HepG2 (cell line): ENCODE data around the gene CAMSAP2. TPM values are rescaled to one million over a fixed set of nuclear protein-coding genes. Genes with fewer than 3 reads are reported as not detected.
A peak's percentile ranks its signal among the peaks of the same experiment; 100 is the strongest.

Experiments
- CEBPG ChIP-seq: IDR thresholded peaks from 2 replicates; pipeline ENCODE4 v1.6.1; 2016
- EP300 ChIP-seq, 3 experiments: sonication (generic) in 1 of 3; formaldehyde crosslinking in 1 of 3; IDR thresholded peaks; 2 replicates each; pipeline versions ENCODE4 v1.5.1 to v1.6.1; 2011 to 2020; ENCODE audit warnings: low read depth in 2 of 3, low read length in 2 of 3, borderline replicate concordance in 1 of 3, improper control_type of control experiment in 1 of 3, mild to moderate bottlenecking in 1 of 3, missing genetic modification reagents in 1 of 3, moderate library complexity in 1 of 3
- LCORL ChIP-seq, 2 experiments: fragments of 450-650 bp in 1 of 2; sonication (generic) in 1 of 2; formaldehyde crosslinking in 1 of 2; IDR thresholded peaks; 2 replicates each; pipeline versions ENCODE4 v1.5.0 to v1.6.1; 2017 to 2020; ENCODE audit warnings: antibody characterized with exemption in 1 of 2, missing genetic modification reagents in 1 of 2
- NR2F6 ChIP-seq, 2 experiments: IDR thresholded peaks; 2 replicates each; pipeline ENCODE4 v1.6.1; 2016; ENCODE audit warnings: antibody characterized with exemption in 1 of 2, mild to moderate bottlenecking in 1 of 2
- RBAK ChIP-seq: sonication (generic); formaldehyde crosslinking; IDR thresholded peaks from 2 replicates; pipeline ENCODE4 v1.5.1; 2020; ENCODE audit warnings: mild to moderate bottlenecking, missing genetic modification reagents
- RFXANK ChIP-seq: IDR thresholded peaks from 2 replicates; pipeline ENCODE4 v1.6.1; 2016
- RXRA ChIP-seq: sonication (generic); formaldehyde crosslinking; IDR thresholded peaks from 2 replicates; pipeline ENCODE4 v1.5.1; 2020; ENCODE audit warnings: missing genetic modification reagents
- SPEN ChIP-seq: sonication (generic); formaldehyde crosslinking; IDR thresholded peaks from 2 replicates; pipeline ENCODE4 v1.5.1; 2020; ENCODE audit warnings: low read depth, mild to moderate bottlenecking, missing genetic modification reagents
- STAG1 ChIP-seq: sonication (generic); formaldehyde crosslinking; IDR thresholded peaks from 2 replicates; pipeline ENCODE4 v1.4.0; 2020; ENCODE audit warnings: missing genetic modification reagents
- ZFX ChIP-seq: sonication (generic); formaldehyde crosslinking; IDR thresholded peaks from 2 replicates; pipeline ENCODE4 v1.4.0; 2020; ENCODE audit warnings: mild to moderate bottlenecking, low read depth, missing genetic modification reagents, moderate library complexity
- ZNF30 ChIP-seq: sonication (generic); formaldehyde crosslinking; IDR thresholded peaks from 2 replicates; pipeline ENCODE4 v1.5.0; 2020; ENCODE audit warnings: mild to moderate bottlenecking, missing genetic modification reagents
- ZNF766 ChIP-seq: sonication (generic); formaldehyde crosslinking; IDR thresholded peaks from 2 replicates; pipeline ENCODE4 v1.5.0; 2020; ENCODE audit warnings: missing genetic modification reagents, borderline replicate concordance
- ZNF781 ChIP-seq: sonication (generic); formaldehyde crosslinking; IDR thresholded peaks from 2 replicates; pipeline ENCODE4 v1.5.1; 2020; ENCODE audit warnings: borderline replicate concordance, mild to moderate bottlenecking, missing genetic modification reagents; ENCODE audit errors: not compliant biosample characterization
- polyA plus RNA-seq, 8 experiments: library from polyadenylated mRNA; depleted of rRNA in 3 of 8; stranded (reverse) in 7 of 8; unstranded in 1 of 8; fragments of >200 nt; fragmentation: Illumina TruSeq in 4 of 8; extraction: Trizol in 4 of 8; gene quantifications; 2 replicates each; pipeline versions ENCODE4 v1.2.1 to v1.2.3, GENCODE V29; 2011 to 2016; ENCODE audit warnings: low read depth in 4 of 8, missing spikeins in 1 of 8, mixed read lengths in 1 of 8; ENCODE audit not compliant: insufficient read depth in 1 of 8
- total RNA-seq, 5 experiments: library from RNA; depleted of rRNA; stranded (reverse); fragments of >200 nt; fragmentation: Illumina TruSeq; extraction: Trizol; gene quantifications; 2 replicates each; pipeline ENCODE4 v1.2.3, GENCODE V29; 2016; ENCODE audit warnings: low read depth in 1 of 5
- TF ChIP-seq, protein P1 (sequence below): sonication (generic); formaldehyde crosslinking; IDR thresholded peaks from 2 replicates; pipeline ENCODE4 v1.4.0; 2020; ENCODE audit warnings: mild to moderate bottlenecking, low read depth, missing genetic modification reagents
- TF ChIP-seq, protein P2 (sequence below): sonication (generic); formaldehyde crosslinking; IDR thresholded peaks from 2 replicates; pipeline ENCODE4 v1.4.0; 2020; ENCODE audit warnings: missing genetic modification reagents
- TF ChIP-seq, protein P3 (sequence below), 2 experiments: fragments of 450-650 bp in 1 of 2; sonication (generic) in 1 of 2; formaldehyde crosslinking; IDR thresholded peaks; 2 replicates each; pipeline versions ENCODE4 v1.5.0 to v1.8.0; 2020 to 2022; ENCODE audit warnings: mild to moderate bottlenecking in 1 of 2, missing genetic modification reagents in 1 of 2
- TF ChIP-seq, protein P4 (sequence below): sonication (generic); formaldehyde crosslinking; IDR thresholded peaks from 2 replicates; pipeline ENCODE4 v1.4.0; 2020; ENCODE audit warnings: missing genetic modification reagents
- TF ChIP-seq, protein P5 (sequence below): sonication (generic); formaldehyde crosslinking; IDR thresholded peaks from 2 replicates; pipeline ENCODE4 v1.4.0; 2020; ENCODE audit warnings: missing genetic modification reagents, mild to moderate bottlenecking, borderline replicate concordance

Gene CAMSAP2
- total and polyA plus RNA-seq, 2 of the 13 experiments (the other 11 are each of a cell fraction or from before 2014, with no cell fraction given): 3.4 to 8.2 TPM

DNA sequence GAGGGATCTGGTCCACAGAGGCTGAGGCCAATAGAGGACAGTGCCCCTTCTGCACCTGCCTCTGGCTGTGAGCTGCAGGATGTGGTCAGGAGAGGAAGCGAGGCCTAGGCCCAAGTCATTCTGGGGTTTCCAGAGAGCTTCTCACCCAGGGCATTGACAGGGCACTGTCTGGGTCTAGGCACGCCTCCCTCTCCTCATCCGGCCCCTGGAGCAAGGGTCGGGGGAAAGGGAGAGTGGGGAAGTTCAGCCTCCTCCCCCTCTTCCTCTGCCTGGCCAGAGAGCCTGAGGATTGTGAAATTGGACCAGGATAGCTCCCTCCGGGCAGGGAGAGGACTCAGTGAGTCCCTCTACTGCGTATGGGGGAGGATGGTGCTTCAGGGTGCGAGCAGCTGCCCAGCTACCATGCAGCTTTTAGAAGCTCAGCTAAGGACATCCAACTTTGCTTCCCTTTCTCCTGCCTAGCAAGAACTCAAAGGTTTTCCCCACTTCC, 149.7 kb downstream of the CAMSAP2 start (continued):
- TF ChIP-seq SPEN (CRISPR knock-in tag): peak; percentile 54; the same call in 1 of the 2 replicates
- TF ChIP-seq, protein P1, sequence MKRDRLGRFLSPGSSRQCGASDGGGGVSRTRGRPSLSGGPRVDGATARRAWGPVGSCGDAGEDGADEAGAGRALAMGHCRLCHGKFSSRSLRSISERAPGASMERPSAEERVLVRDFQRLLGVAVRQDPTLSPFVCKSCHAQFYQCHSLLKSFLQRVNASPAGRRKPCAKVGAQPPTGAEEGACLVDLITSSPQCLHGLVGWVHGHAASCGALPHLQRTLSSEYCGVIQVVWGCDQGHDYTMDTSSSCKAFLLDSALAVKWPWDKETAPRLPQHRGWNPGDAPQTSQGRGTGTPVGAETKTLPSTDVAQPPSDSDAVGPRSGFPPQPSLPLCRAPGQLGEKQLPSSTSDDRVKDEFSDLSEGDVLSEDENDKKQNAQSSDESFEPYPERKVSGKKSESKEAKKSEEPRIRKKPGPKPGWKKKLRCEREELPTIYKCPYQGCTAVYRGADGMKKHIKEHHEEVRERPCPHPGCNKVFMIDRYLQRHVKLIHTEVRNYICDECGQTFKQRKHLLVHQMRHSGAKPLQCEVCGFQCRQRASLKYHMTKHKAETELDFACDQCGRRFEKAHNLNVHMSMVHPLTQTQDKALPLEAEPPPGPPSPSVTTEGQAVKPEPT (CRISPR knock-in tag): no peak
- TF ChIP-seq, protein P2, sequence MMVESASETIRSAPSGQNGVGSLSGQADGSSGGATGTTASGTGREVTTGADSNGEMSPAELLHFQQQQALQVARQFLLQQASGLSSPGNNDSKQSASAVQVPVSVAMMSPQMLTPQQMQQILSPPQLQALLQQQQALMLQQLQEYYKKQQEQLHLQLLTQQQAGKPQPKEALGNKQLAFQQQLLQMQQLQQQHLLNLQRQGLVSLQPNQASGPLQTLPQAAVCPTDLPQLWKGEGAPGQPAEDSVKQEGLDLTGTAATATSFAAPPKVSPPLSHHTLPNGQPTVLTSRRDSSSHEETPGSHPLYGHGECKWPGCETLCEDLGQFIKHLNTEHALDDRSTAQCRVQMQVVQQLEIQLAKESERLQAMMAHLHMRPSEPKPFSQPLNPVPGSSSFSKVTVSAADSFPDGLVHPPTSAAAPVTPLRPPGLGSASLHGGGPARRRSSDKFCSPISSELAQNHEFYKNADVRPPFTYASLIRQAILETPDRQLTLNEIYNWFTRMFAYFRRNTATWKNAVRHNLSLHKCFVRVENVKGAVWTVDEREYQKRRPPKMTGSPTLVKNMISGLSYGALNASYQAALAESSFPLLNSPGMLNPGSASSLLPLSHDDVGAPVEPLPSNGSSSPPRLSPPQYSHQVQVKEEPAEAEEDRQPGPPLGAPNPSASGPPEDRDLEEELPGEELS (CRISPR knock-in tag): peak; percentile 24; the same call in 1 of the 2 replicates
- peak in 1 of 2 experiments; percentile 44; a peak in 1 of 4 replicates for TF ChIP-seq EP300 (IDR thresholded peaks at IDR 0.05; ENCODE audit: low read depth in 2 of 2, low read length in 2 of 2)
- no peak for TF ChIP-seq EP300 (CRISPR knock-in tag; IDR thresholded peaks at IDR 0.05; ENCODE audit: borderline replicate concordance)
- peak; percentile 66; the same call in 1 of the 2 replicates for TF ChIP-seq ZFX (CRISPR knock-in tag)
- TF ChIP-seq ZNF30: no peak
- TF ChIP-seq, protein P3, sequence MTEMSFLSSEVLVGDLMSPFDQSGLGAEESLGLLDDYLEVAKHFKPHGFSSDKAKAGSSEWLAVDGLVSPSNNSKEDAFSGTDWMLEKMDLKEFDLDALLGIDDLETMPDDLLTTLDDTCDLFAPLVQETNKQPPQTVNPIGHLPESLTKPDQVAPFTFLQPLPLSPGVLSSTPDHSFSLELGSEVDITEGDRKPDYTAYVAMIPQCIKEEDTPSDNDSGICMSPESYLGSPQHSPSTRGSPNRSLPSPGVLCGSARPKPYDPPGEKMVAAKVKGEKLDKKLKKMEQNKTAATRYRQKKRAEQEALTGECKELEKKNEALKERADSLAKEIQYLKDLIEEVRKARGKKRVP (CRISPR knock-in tag; IDR thresholded peaks at IDR 0.05): no peak
- TF ChIP-seq LCORL (IDR thresholded peaks at IDR 0.05): no peak
- TF ChIP-seq LCORL (CRISPR knock-in tag; IDR thresholded peaks at IDR 0.05): peak; percentile 53; the same call in 1 of the 2 replicates
- TF ChIP-seq RFXANK (CRISPR knock-in tag): no peak
- TF ChIP-seq ZNF781: no peak
- no peak for TF ChIP-seq ZNF766
- TF ChIP-seq, protein P4, sequence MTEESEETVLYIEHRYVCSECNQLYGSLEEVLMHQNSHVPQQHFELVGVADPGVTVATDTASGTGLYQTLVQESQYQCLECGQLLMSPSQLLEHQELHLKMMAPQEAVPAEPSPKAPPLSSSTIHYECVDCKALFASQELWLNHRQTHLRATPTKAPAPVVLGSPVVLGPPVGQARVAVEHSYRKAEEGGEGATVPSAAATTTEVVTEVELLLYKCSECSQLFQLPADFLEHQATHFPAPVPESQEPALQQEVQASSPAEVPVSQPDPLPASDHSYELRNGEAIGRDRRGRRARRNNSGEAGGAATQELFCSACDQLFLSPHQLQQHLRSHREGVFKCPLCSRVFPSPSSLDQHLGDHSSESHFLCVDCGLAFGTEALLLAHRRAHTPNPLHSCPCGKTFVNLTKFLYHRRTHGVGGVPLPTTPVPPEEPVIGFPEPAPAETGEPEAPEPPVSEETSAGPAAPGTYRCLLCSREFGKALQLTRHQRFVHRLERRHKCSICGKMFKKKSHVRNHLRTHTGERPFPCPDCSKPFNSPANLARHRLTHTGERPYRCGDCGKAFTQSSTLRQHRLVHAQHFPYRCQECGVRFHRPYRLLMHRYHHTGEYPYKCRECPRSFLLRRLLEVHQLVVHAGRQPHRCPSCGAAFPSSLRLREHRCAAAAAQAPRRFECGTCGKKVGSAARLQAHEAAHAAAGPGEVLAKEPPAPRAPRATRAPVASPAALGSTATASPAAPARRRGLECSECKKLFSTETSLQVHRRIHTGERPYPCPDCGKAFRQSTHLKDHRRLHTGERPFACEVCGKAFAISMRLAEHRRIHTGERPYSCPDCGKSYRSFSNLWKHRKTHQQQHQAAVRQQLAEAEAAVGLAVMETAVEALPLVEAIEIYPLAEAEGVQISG (CRISPR knock-in tag): 0 out of 2 replicates have a peak, but pooled peaks have one; percentile 21
- no peak for TF ChIP-seq NR2F6 (IDR thresholded peaks at IDR 0.05)
- no peak for TF ChIP-seq NR2F6 (CRISPR knock-in tag; IDR thresholded peaks at IDR 0.05)
- TF ChIP-seq, protein P5, sequence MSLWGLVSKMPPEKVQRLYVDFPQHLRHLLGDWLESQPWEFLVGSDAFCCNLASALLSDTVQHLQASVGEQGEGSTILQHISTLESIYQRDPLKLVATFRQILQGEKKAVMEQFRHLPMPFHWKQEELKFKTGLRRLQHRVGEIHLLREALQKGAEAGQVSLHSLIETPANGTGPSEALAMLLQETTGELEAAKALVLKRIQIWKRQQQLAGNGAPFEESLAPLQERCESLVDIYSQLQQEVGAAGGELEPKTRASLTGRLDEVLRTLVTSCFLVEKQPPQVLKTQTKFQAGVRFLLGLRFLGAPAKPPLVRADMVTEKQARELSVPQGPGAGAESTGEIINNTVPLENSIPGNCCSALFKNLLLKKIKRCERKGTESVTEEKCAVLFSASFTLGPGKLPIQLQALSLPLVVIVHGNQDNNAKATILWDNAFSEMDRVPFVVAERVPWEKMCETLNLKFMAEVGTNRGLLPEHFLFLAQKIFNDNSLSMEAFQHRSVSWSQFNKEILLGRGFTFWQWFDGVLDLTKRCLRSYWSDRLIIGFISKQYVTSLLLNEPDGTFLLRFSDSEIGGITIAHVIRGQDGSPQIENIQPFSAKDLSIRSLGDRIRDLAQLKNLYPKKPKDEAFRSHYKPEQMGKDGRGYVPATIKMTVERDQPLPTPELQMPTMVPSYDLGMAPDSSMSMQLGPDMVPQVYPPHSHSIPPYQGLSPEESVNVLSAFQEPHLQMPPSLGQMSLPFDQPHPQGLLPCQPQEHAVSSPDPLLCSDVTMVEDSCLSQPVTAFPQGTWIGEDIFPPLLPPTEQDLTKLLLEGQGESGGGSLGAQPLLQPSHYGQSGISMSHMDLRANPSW (CRISPR knock-in tag): no peak
- TF ChIP-seq RBAK (CRISPR knock-in tag): no peak
- TF ChIP-seq CEBPG (CRISPR knock-in tag): peak; percentile 86
- TF ChIP-seq RXRA (CRISPR knock-in tag): peak; percentile 44; the same call in 1 of the 2 replicates
- TF ChIP-seq STAG1 (CRISPR knock-in tag): no peak
